ENCODE measurements around the gene CNDP2. TPM values are rescaled to one million over a fixed set of nuclear protein-coding genes. Genes with fewer than 3 reads are reported as not detected.

Gene CNDP2
- total and polyA plus RNA-seq, 12 donors = 49.7 to 159 (median 97.9) TPM

DNA sequence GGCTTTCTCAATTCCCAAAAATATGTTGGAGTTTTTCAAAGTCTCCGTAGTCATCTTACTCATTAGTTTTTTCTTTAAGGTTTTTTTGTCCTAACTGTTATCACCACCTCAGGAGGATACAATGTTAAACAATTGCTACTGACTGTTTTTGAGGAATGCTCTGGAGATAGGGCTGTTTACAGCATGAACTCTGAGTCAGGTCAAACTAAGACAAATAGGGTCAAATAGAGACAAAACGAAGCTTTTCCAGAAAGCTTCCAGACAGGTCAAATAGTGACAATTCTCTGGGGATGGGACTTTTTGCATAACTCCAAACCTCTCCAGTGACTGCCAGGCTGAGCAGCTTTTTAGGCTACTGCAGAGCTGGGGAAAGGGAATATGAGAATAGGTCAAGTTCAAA, 23.9 kb upstream of the CNDP2 start:
- peak in 1 of 7 donors; percentile 18 for DNase-seq
- no peaks in the 10 kb centered on the region for H3K36me3 ChIP-seq (replicated peaks in 1 of 2)
- H3K9me3 ChIP-seq (replicated peaks in 1 of 3) = no peaks in the 10 kb centered on the region
- no peak overlapping the region for H3K27ac ChIP-seq
- no peaks in the 10 kb centered on the region for H3K4me1 ChIP-seq (replicated peaks in 1 of 2)
- no peak for TF ChIP-seq POLR2A (IDR thresholded peaks at IDR 0.05)
- WGBS, 4 donors = 46 to 56% (median 49%) methylated on average over 2 of the region's 2 CpGs
- H3K4me3 ChIP-seq = no peak overlapping the region
- intact Hi-C loops (cut with DNase I) = loop anchor here in 1 of 2 donors (10.0 kb wide), 1 partner anchor 118 kb away; no protein-coding TSS in a partner anchor
- no peaks in the 10 kb centered on the region for H3K27me3 ChIP-seq

DNA sequence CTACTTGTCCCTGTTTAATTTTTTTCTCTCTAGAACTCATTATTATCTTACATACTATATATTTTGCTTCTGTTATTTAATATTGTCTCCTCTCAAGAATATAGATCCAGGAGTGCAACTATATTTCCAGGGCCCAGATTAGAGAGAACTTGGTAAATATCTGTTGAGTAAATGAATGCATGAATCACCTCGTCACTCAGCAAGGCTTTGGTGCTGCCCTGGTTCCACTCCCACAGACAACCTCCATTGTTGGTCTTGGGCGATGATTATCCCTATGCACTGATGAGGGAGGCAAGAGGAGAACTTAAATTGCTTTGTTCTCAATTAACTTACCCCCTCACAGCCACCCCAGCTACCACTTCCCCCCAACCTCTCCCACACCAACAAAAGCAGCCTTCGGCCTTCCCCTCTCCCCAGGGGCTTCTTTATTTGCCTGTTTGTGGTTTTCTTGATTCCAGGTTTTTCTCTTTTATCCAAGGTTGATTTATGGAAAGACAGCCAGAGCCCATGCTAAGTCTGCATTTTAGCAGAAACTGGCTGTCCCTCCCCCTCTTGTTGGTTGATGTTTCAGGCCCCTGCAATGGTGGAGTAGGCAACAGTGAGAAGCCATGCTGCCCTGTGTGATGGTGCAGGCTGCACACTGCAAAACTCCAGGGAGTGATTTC, 22.1 kb upstream of the CNDP2 start:
- 83 to 89% (median 87%) methylated on average over 3 of the region's 3 CpGs for WGBS, 4 donors
- no peak for TF ChIP-seq POLR2A (IDR thresholded peaks at IDR 0.05)
- peak in 1 of 7 donors; percentile 17 for DNase-seq
- Histone ChIP-seq H3K27ac (no peak overlapping the region), H3K36me3 (replicated peaks in 1 of 2) (no peaks in the 10 kb centered on the region), H3K4me3 (no peak overlapping the region), H3K9me3 (replicated peaks in 1 of 3) (no peaks in the 10 kb centered on the region), H3K4me1 (replicated peaks in 1 of 2) (no peaks in the 10 kb centered on the region), H3K27me3 (no peaks in the 10 kb centered on the region)
- intact Hi-C loops (cut with DNase I) = loop anchor here in 1 of 2 donors (10.0 kb wide), 1 partner anchor 119 kb away; no protein-coding TSS in a partner anchor

DNA sequence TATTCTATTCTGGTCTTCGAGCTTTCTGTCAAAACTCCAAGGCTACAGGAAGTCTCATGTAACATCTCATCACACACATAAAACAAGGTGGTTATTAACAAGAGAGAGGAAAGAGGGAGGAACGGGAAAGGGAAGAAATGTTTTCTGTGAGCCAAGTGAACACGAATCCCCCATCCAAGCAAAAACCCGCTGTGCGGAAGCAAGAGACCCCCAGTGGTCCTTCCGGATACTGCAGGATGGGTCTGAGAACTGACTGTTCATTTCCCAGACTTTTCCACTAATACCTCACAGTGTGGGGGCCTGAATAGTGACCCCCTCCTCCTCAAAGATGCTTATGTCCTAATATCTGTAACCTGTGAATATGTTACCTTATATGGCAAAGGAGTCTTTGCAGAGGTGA, 20.0 kb upstream of the CNDP2 start:
- Histone ChIP-seq H3K27ac (no peak overlapping the region), H3K4me3 (no peak overlapping the region), H3K36me3 (replicated peaks in 1 of 2) (no peaks in the 10 kb centered on the region), H3K27me3 (no peaks in the 10 kb centered on the region), H3K9me3 (replicated peaks in 1 of 3) (no peaks in the 10 kb centered on the region), H3K4me1 (replicated peaks in 1 of 2) (no peaks in the 10 kb centered on the region)
- TF ChIP-seq, protein P1, sequence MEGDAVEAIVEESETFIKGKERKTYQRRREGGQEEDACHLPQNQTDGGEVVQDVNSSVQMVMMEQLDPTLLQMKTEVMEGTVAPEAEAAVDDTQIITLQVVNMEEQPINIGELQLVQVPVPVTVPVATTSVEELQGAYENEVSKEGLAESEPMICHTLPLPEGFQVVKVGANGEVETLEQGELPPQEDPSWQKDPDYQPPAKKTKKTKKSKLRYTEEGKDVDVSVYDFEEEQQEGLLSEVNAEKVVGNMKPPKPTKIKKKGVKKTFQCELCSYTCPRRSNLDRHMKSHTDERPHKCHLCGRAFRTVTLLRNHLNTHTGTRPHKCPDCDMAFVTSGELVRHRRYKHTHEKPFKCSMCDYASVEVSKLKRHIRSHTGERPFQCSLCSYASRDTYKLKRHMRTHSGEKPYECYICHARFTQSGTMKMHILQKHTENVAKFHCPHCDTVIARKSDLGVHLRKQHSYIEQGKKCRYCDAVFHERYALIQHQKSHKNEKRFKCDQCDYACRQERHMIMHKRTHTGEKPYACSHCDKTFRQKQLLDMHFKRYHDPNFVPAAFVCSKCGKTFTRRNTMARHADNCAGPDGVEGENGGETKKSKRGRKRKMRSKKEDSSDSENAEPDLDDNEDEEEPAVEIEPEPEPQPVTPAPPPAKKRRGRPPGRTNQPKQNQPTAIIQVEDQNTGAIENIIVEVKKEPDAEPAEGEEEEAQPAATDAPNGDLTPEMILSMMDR (IDR thresholded peaks at IDR 0.05) = peak in 4 of 6 experiments; percentile 10 to 46 (median 34)
- TF ChIP-seq POLR2A (IDR thresholded peaks at IDR 0.05) = no peak
- DNase-seq = peak in 2 of 7 donors; percentile 10 to 48
- 20 to 38% (median 27%) methylated on average over 6 of the region's 6 CpGs for WGBS, 4 donors
- intact Hi-C loops (cut with DNase I) = loop anchor here in 1 of 2 donors (10.0 kb wide), 1 partner anchor 121 kb away; no protein-coding TSS in a partner anchor

DNA sequence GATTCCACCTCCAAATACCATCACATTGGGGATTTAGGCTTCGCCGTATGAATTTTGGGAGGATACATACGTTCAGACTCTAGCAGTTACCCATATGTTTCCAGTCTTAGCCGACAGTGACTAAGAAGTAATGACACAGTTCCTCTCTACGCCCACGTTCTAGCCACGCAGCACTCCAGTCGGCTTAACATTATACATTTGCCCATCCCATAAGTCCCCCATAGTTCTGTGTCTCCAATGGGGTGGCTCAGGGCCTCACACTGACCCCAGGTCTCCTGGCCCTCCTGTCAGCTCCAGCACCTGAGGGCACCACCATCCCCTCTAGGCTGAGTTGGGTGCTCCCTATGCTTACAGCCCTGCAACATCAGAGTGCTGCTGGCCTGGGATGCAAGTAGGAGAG, 18.4 kb upstream of the CNDP2 start:
- Histone ChIP-seq H3K36me3 (replicated peaks in 1 of 2) (no peaks in the 10 kb centered on the region), H3K9me3 (replicated peaks in 1 of 3) (no peaks in the 10 kb centered on the region), H3K4me3 (no peak overlapping the region), H3K27me3 (no peaks in the 10 kb centered on the region), H3K27ac (no peak overlapping the region), H3K4me1 (replicated peaks in 1 of 2) (no peaks in the 10 kb centered on the region)
- DNase-seq = peak in 1 of 7 donors; percentile 25
- intact Hi-C loops (cut with DNase I) = loop anchor here in 1 of 2 donors (10.0 kb wide), 1 partner anchor 123 kb away; no protein-coding TSS in a partner anchor
- 77 to 91% (median 80%) methylated on average over 8 of the region's 8 CpGs for WGBS, 4 donors
- TF ChIP-seq, protein P1 (IDR thresholded peaks at IDR 0.05) = no peak
- TF ChIP-seq POLR2A (IDR thresholded peaks at IDR 0.05) = no peak

DNA sequence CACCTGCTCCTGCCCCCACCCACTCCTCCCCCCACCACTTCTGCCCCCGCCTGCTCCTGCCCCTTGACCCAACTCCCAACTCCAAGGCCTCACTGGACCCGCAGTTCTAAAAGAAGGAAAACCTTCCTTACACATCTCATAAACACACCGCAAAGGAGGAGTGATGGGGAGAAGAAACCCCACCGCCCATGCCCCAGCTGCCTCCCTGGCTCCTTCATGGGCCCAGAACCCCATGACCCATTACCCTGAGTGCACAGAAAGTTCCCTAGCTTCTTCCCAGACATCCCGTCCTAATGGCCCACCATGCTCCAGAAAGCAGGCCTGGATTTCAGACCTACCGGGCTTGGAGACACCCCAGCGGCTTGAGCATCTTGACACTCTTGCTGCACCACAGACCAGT, 17.8 kb upstream of the CNDP2 start:
- 85 to 97% (median 90%) methylated on average over 5 to 7 of the region's 7 CpGs for WGBS, 4 donors
- intact Hi-C loops (cut with DNase I) = loop anchor here in 1 of 2 donors (10.0 kb wide), 1 partner anchor 124 kb away; no protein-coding TSS in a partner anchor
- H3K9me3 ChIP-seq (replicated peaks in 1 of 3) = no peaks in the 10 kb centered on the region
- H3K27ac ChIP-seq = no peak overlapping the region
- H3K27me3 ChIP-seq = no peaks in the 10 kb centered on the region
- no peaks in the 10 kb centered on the region for H3K4me1 ChIP-seq (replicated peaks in 1 of 2)
- peak in 1 of 7 donors; percentile 27 for DNase-seq
- no peak overlapping the region for H3K4me3 ChIP-seq
- TF ChIP-seq, protein P1 (IDR thresholded peaks at IDR 0.05) = no peak
- no peak for TF ChIP-seq POLR2A (IDR thresholded peaks at IDR 0.05)
- no peaks in the 10 kb centered on the region for H3K36me3 ChIP-seq (replicated peaks in 1 of 2)

Data from adrenal gland (tissue), 12 donors.